ENCODE data around the gene CARD19.

The CARD19 gene

GRCh38 chr9:93119953-93120845 is 24.2 kb downstream of the CARD19 start:
- Histone ChIP-seq H3K4me1 (ENCODE audit: control insufficient read depth, insufficient read depth, low read length) (no peaks in the 10 kb centered on the region), H3K9me3 (ENCODE audit: control insufficient read depth, low read length) (no peaks in the 10 kb centered on the region), H3K27ac (ENCODE audit: insufficient read depth, low read depth, low read length, poor library complexity, severe bottlenecking) (no peak overlapping the region), H3K27me3 (ENCODE audit: control insufficient read depth, insufficient read depth, low read length, poor library complexity, severe bottlenecking) (no peaks in the 10 kb centered on the region), H3K4me3 (ENCODE audit: insufficient read depth, low read depth, low read length) (no peak overlapping the region), H3K36me3 (ENCODE audit: control insufficient read depth, insufficient read depth, low read length) (no peaks in the 10 kb centered on the region)
- WGBS, 2 experiments: 90 to 91% methylated on average over 23 of the region's 23 CpGs

DNA sequence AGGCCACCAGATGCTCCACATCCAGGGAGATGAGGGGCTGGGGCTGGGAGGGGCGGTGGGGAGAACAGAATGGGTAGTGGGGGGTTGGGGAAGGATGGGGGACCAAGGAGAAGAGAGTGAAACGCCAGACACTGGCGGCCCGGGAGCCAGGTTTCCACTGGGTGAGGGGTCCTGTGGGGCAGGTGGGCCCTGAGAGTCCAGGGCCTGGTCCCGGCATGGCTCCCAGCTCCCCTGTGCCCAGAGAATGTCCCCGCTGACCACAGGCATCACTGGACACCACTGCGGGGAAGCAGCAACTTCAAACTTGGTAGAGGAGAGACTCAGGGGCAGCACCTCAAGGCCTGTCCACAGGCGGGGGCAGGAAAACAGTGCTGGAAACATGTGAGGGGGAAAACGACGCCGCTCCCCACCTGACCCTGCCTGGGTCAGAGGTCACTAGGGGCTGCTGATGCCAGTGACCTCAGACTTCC is 24.9 kb downstream of the CARD19 start:
- Histone ChIP-seq H3K36me3 (ENCODE audit: control insufficient read depth, insufficient read depth, low read length) (no peaks in the 10 kb centered on the region), H3K4me3 (ENCODE audit: insufficient read depth, low read depth, low read length) (no peak overlapping the region), H3K27ac (ENCODE audit: insufficient read depth, low read depth, low read length, poor library complexity, severe bottlenecking) (no peak overlapping the region), H3K9me3 (ENCODE audit: control insufficient read depth, low read length) (no peaks in the 10 kb centered on the region), H3K4me1 (ENCODE audit: control insufficient read depth, insufficient read depth, low read length) (no peaks in the 10 kb centered on the region), H3K27me3 (ENCODE audit: control insufficient read depth, insufficient read depth, low read length, poor library complexity, severe bottlenecking) (no peaks in the 10 kb centered on the region)
- 93 to 94% methylated on average over 11 of the region's 11 CpGs for WGBS, 2 experiments

GRCh38 chr9:93121316-93122241 is 25.6 kb downstream of the CARD19 start:
- Histone ChIP-seq H3K27me3 (ENCODE audit: control insufficient read depth, insufficient read depth, low read length, poor library complexity, severe bottlenecking) (no peaks in the 10 kb centered on the region), H3K9me3 (ENCODE audit: control insufficient read depth, low read length) (no peaks in the 10 kb centered on the region), H3K27ac (ENCODE audit: insufficient read depth, low read depth, low read length, poor library complexity, severe bottlenecking) (no peak overlapping the region), H3K4me1 (ENCODE audit: control insufficient read depth, insufficient read depth, low read length) (peaks cover 5% of the 10 kb centered on the region), H3K4me3 (ENCODE audit: insufficient read depth, low read depth, low read length) (no peak overlapping the region), H3K36me3 (ENCODE audit: control insufficient read depth, insufficient read depth, low read length) (no peaks in the 10 kb centered on the region)
- 91 to 92% methylated on average over 20 of the region's 20 CpGs for WGBS, 2 experiments

- Histone ChIP-seq H3K27me3 (ENCODE audit: control insufficient read depth, insufficient read depth, low read length, poor library complexity, severe bottlenecking) (no peaks in the 10 kb centered on the region), H3K4me3 (ENCODE audit: insufficient read depth, low read depth, low read length) (no peak overlapping the region), H3K9me3 (ENCODE audit: control insufficient read depth, low read length) (no peaks in the 10 kb centered on the region), H3K36me3 (ENCODE audit: control insufficient read depth, insufficient read depth, low read length) (no peaks in the 10 kb centered on the region), H3K27ac (ENCODE audit: insufficient read depth, low read depth, low read length, poor library complexity, severe bottlenecking) (no peak overlapping the region), H3K4me1 (ENCODE audit: control insufficient read depth, insufficient read depth, low read length) (peaks cover 17% of the 10 kb centered on the region)
- 94 to 95% methylated on average over 14 of the region's 14 CpGs for WGBS, 2 experiments
These were observed 26.8 kb downstream of the CARD19 start for GRCh38 chr9:93122721-93123221.

- H3K27me3 ChIP-seq (ENCODE audit: control insufficient read depth, insufficient read depth, low read length, poor library complexity, severe bottlenecking): no peaks in the 10 kb centered on the region
- no peak overlapping the region for H3K4me3 ChIP-seq (ENCODE audit: insufficient read depth, low read depth, low read length)
- no peaks in the 10 kb centered on the region for H3K36me3 ChIP-seq (ENCODE audit: control insufficient read depth, insufficient read depth, low read length)
These were observed 27.7 kb downstream of the CARD19 start for GRCh38 chr9:93123561-93124283.

GRCh38 chr9:93124793-93125192 is 28.8 kb downstream of the CARD19 start:
- Histone ChIP-seq H3K4me3 (ENCODE audit: insufficient read depth, low read depth, low read length) (no peak overlapping the region), H3K4me1 (ENCODE audit: control insufficient read depth, insufficient read depth, low read length) (peaks cover 17% of the 10 kb centered on the region), H3K9me3 (ENCODE audit: control insufficient read depth, low read length) (no peaks in the 10 kb centered on the region), H3K36me3 (ENCODE audit: control insufficient read depth, insufficient read depth, low read length) (no peaks in the 10 kb centered on the region), H3K27ac (ENCODE audit: insufficient read depth, low read depth, low read length, poor library complexity, severe bottlenecking) (no peak overlapping the region), H3K27me3 (ENCODE audit: control insufficient read depth, insufficient read depth, low read length, poor library complexity, severe bottlenecking) (no peaks in the 10 kb centered on the region)
- WGBS, 2 experiments: 95 to 96% methylated on average over 16 of the region's 16 CpGs

More at GRCh38 chr9:93123561-93124283, 27.7 kb downstream of the CARD19 start:
- no peaks in the 10 kb centered on the region for H3K9me3 ChIP-seq (ENCODE audit: control insufficient read depth, low read length)
- 90% methylated on average over 14 of the region's 14 CpGs for WGBS, 2 experiments
- H3K27ac ChIP-seq (ENCODE audit: insufficient read depth, low read depth, low read length, poor library complexity, severe bottlenecking): no peak overlapping the region
- peaks cover 17% of the 10 kb centered on the region for H3K4me1 ChIP-seq (ENCODE audit: control insufficient read depth, insufficient read depth, low read length)

- Histone ChIP-seq H3K4me3 (ENCODE audit: insufficient read depth, low read depth, low read length) (no peak overlapping the region), H3K9me3 (ENCODE audit: control insufficient read depth, low read length) (no peaks in the 10 kb centered on the region), H3K27me3 (ENCODE audit: control insufficient read depth, insufficient read depth, low read length, poor library complexity, severe bottlenecking) (no peaks in the 10 kb centered on the region), H3K36me3 (ENCODE audit: control insufficient read depth, insufficient read depth, low read length) (no peaks in the 10 kb centered on the region), H3K27ac (ENCODE audit: insufficient read depth, low read depth, low read length, poor library complexity, severe bottlenecking) (no peak overlapping the region), H3K4me1 (ENCODE audit: control insufficient read depth, insufficient read depth, low read length) (peaks cover 17% of the 10 kb centered on the region)
- WGBS, 2 experiments: 95% methylated on average over 10 of the region's 10 CpGs
These were observed 29.4 kb downstream of the CARD19 start for GRCh38 chr9:93125331-93125894.

DNA sequence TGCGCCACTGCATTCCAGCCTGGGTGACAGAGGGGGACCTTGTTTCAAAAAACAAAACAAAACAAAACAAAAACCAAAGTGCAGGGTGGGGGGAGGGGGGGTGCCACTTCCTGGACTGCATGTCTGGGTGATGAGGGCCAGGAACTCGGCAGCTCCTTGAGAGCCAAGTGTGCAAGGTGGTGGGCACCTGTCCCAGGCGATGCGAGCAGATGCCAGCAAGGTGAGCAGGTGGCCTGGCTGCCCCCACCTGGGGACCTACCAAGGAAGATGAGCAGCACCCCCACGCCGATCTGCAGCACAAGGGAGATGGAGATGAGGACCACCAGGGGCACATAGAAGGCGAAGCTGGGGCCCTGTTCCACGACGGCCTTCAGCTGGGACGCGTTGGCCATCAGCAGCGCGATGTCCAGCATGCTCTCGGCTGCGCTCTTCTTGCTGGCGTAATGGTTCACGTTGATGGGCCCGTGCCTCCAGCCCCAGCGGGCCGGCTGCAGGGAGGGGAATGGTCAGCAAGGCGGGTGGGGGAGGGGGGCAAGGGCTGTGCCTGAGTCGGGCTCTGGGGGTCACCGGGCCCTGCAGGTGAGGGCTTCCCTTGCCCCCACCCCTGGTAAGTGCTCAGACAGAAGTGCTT is 30.2 kb downstream of the CARD19 start:
- no peaks in the 10 kb centered on the region for H3K9me3 ChIP-seq (ENCODE audit: control insufficient read depth, low read length)
- no peaks in the 10 kb centered on the region for H3K36me3 ChIP-seq (ENCODE audit: control insufficient read depth, insufficient read depth, low read length)
- WGBS, 2 experiments: 89 to 92% methylated on average over 23 of the region's 23 CpGs
- H3K4me1 ChIP-seq (ENCODE audit: control insufficient read depth, insufficient read depth, low read length): peaks cover 17% of the 10 kb centered on the region
- H3K4me3 ChIP-seq (ENCODE audit: insufficient read depth, low read depth, low read length): no peak overlapping the region
- H3K27me3 ChIP-seq (ENCODE audit: control insufficient read depth, insufficient read depth, low read length, poor library complexity, severe bottlenecking): no peaks in the 10 kb centered on the region
- no peak overlapping the region for H3K27ac ChIP-seq (ENCODE audit: insufficient read depth, low read depth, low read length, poor library complexity, severe bottlenecking)

GRCh38 chr9:93126825-93127368 is 30.9 kb downstream of the CARD19 start:
- H3K9me3 ChIP-seq (ENCODE audit: control insufficient read depth, low read length): no peaks in the 10 kb centered on the region
- 57 to 62% methylated on average over 18 of the region's 18 CpGs for WGBS, 2 experiments
- H3K4me3 ChIP-seq (ENCODE audit: insufficient read depth, low read depth, low read length): no peak overlapping the region
- no peak overlapping the region for H3K27ac ChIP-seq (ENCODE audit: insufficient read depth, low read depth, low read length, poor library complexity, severe bottlenecking)
- H3K36me3 ChIP-seq (ENCODE audit: control insufficient read depth, insufficient read depth, low read length): no peaks in the 10 kb centered on the region
- H3K4me1 ChIP-seq (ENCODE audit: control insufficient read depth, insufficient read depth, low read length): peaks cover 17% of the 10 kb centered on the region
- no peaks in the 10 kb centered on the region for H3K27me3 ChIP-seq (ENCODE audit: control insufficient read depth, insufficient read depth, low read length, poor library complexity, severe bottlenecking)
